GM21529 (cell line): ENCODE results near the gene CSNK1G1.
A peak's percentile ranks its signal among the peaks of the same experiment; 100 is the strongest.
"Not testable (repeated sequence)": the region's sequence is repeated elsewhere in the genome, so short reads cannot be mapped to it uniquely, and the experiment has no call there.

Experiments
- ATAC-seq: cut with Tn5 transposase; IDR thresholded peaks from one replicate; pipeline ENCODE4 v1.9.1; 2021; ENCODE audit not compliant: unreplicated experiment

CSNK1G1 gene

GRCh38 chr15:64247535-64247905 is 108.5 kb downstream of the CSNK1G1 start:
- ATAC-seq: no peak

DNA sequence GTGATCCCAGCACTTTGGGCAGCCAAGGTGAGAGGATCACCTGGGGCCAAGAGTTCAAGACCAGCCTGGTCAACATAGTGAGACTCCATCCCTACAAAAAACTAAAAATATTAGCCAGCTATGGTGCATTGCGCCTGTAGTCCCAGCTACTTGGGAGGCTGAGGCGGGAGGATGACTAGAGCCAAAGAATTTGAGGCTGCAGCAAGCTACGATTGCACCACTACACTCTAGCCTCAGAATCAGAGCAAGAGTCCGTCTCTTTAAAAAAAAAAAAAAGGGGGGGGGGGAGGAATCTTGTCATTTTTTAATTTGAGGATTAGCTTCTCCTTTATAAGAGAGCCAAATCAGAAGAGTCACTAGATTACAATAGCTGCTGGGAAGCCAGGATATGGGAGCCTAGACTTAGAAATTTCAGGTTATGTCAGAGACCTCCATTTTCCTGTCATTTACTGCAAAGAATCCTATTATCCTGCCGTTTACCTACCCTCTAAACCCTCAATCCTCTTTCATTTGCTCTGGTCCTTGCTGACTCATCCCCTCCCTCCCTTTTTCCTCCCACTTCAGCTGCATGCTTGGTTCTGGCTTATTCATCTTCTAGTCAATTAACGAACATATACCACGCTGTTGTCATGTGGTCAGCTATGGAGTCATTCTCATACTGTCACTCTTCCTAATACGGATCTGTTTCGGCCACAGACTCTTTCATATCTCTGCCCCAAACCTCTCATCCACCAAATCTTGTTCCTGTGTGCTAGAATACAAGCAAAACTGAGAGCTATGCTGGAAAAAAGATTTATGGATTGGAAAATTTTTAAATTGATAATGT is 109.4 kb downstream of the CSNK1G1 start:
- peak; percentile 92 for ATAC-seq

DNA sequence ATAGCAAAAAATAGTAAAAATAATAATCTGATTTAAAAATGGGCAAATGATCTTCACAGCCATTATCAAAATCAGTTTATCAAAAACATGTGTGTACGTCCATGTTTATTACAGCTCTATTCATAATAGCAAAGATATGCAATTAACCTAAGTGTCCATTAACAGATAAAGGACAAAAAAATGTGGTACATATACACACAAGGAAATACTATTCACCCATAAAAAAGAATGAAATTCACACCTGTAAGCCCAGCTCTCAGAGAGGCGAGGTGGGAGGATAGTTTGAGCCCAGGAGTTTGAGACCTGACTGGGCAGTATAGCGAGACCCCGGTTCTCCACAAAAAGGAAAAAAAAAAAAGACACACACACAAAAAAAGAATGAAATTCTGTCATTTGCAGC is 110.6 kb downstream of the CSNK1G1 start:
- no peak for ATAC-seq

GRCh38 chr15:64237677-64238076 is 118.3 kb downstream of the CSNK1G1 start:
- no peak for ATAC-seq

- no peak for ATAC-seq
These were observed 119.6 kb downstream of the CSNK1G1 start for GRCh38 chr15:64236156-64236894.

DNA sequence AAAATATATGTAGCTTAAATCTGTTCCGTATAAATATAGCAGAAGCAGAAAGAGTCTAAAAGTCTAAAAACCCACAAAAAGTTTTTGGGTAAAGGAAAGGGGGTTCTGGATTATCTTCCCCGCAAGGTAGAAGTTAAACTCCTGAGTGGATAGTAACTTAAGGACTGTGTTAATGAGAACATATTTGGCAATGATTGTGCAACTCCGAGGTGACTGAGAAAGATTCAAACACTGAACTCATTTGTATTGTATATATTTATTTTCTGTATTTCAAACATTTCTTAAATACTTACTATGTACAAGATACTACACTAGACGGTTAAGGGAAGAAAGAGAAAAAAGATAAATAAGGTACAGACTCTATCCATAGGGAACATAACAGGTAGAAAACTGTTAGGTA is 120.4 kb downstream of the CSNK1G1 start:
- no peak for ATAC-seq

GRCh38 chr15:64233299-64233698 is 122.7 kb downstream of the CSNK1G1 start:
- ATAC-seq: no peak

DNA sequence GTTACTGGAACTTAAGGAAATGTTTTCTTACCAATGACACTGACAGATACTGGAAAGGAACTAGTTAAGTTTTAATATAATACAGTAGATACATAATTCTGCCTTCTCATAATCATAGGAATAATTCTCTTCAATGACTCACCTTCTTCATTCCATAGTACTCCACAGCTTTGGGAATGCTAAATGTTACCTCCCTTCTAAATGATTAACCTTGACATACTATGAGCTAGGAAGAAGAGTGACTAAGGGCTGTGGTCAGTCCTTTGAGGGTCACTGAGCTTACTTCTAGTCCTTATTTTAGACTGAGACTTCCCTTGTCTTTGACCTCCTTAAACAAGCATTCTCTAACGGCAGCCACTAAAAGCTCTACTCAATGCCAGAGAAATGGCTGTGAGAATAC is 123.6 kb downstream of the CSNK1G1 start:
- no peak for ATAC-seq

- no peak for ATAC-seq
These were observed 126.7 kb downstream of the CSNK1G1 start for GRCh38 chr15:64229129-64229724.

DNA sequence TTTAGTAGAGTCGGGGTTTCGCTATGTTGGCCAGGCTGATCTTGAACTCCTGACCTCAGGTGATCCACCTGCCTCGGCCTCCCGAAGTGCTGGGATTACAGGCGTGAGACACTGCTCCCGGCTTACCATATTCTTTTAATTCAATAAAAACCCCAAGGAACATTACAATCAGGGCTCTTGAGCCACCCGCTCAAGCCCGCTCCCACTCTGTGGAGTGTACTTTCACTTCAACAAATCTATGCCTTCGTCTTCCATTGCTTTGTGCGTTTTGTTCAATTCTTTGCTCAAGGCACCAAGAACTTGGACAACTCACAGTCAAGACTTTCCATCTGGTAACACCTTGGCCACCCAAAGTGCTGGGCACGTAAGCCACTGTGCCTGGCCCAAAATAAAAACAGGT is 130.2 kb downstream of the CSNK1G1 start:
- no peak for ATAC-seq

DNA sequence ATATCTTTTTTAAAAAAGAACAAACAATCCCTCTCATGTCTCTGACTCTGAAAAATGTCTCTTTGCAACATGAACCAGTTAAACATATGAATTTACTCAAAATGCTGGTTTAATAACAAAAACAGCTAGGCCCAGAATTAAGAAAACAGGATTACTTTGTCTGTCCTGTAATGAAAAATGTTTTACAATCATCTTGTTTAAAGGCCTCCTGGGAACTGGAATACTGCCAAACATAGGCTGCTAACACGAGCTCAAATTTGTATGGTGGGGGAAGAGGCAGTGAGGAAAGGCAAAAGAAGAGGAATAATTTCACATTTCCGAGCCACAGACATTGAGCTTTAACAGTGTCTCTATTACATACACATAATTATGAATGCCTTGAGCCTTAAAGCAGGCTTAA is 131.5 kb downstream of the CSNK1G1 start:
- no peak for ATAC-seq

DNA sequence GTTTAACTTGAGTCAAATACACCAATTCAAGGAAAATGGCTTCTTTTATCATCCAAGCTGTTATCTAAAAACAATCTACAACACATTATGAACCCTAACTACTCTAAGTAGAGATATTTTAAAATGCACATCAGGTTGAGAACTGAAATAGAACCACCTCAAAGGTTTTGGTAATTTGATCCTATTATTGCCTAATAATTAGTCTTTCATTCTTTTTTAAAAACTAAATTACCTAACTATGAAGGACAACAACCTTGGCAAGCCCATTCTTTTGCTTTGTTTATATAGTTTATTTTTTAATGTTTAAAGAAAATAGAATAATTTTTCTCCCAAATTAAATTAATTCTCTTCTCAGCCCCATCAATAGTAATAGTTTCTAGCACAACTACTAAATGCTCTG is 132.1 kb downstream of the CSNK1G1 start:
- no peak for ATAC-seq

DNA sequence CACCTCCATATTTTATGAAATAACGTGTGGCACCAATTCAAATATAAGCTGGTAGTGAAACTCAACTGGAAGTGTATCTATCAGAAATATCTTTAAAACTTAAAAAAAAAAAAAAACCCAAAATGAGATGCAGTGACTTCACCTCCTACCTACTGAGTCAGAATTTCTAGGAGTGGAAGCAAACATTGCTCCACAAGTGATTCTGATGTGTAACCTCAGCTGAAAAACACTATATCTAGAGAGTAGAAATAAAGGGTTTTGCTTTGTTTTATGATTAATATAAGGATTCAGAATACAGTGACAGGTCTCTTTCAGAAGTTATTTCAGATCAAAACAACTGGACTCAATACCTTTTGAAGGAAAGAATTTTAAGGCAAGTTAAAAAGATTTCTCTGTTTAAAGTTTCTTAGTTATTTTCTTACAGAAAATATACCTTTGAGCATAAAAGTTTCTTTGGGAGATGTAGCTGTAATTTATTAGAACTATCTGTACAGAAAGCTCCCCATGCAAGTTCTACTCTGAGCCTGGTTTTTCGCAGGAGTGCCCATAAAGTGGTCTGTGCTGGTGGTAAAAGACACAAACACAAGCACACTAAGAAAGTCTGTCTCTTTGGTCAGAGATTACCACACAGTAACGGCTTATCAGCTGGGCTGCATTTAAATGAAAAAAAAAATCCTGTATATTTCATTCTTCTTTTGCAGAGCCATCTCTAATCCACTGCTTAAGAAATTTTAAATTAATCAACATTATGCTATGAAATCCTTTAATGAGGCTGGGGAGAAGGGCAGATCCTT is 133.2 kb downstream of the CSNK1G1 start:
- no peak for ATAC-seq

- not testable (repeated sequence) for ATAC-seq
These were observed 134.1 kb downstream of the CSNK1G1 start for GRCh38 chr15:64221911-64222310.

DNA sequence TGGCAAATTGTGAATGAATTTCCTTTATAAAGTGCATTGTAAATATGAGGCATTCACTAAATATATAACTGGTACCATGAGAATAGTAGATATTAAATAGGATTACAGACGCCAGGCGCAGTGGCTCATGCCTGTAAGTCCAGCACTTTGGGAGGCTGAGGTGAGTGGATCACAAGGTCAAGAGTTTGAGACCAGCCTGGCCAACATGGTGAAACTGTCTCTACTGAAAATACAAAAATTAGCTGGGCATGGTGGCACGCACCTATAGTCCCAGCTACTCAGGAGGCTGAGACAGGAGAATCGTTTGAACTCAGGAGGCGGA is 138.6 kb downstream of the CSNK1G1 start:
- not testable (repeated sequence) for ATAC-seq

- no peak for ATAC-seq
These were observed 139.1 kb downstream of the CSNK1G1 start for GRCh38 chr15:64216730-64217428.

- ATAC-seq: no peak
These were observed 139.8 kb downstream of the CSNK1G1 start for GRCh38 chr15:64216196-64216595.

GRCh38 chr15:64213646-64214045 is 142.3 kb downstream of the CSNK1G1 start:
- no peak for ATAC-seq

DNA sequence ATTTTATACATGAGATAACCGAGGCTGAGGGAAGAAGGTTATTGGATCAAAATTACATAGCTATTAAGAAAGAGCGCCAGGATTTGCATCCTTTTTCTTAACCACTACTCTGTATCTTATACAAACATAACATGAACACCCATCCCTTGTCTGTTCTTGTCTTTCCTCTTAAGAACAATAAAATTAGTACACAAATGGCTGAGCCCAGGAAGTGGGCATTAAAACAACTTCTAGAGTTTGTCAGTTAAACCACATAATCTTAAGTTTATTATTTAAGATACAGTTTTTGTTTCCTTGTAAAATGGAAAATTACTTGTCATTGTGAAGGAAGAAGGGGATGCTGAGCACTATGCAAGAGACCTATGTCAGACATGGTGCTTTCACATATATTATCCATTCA is 144.3 kb downstream of the CSNK1G1 start:
- ATAC-seq: no peak

- ATAC-seq: no peak
These were observed 145.6 kb downstream of the CSNK1G1 start for GRCh38 chr15:64210371-64210770.
